Calu3 (cell line): ENCODE measurements around the gene BPIFB2. TPM values are rescaled to one million over a fixed set of nuclear protein-coding genes. Genes with fewer than 3 reads are reported as not detected.

Source experiments
- BruUV-seq: library from RNA; stranded (reverse); fragments of 400-500 nt; replicated peaks from 2 replicates; lab custom pipeline; 2021; lab: Mats Ljungman, UMichigan
- CTCF ChIA-PET: fragments of 300-600 bp; sonication (Branson Sonifier 250); formaldehyde crosslinking; loops from one replicate; lab custom pipeline; 2022; ENCODE audit warnings: antibody characterized with exemption; lab: Charles Lee
- DNase-seq: peaks from one replicate; pipeline ENCODE4 v3.0.0; 2022
- H3K27ac Mint-ChIP-seq: one replicate; pipeline ENCODE4 v1.8.0; 2022; ENCODE audit warnings: mixed read lengths; ENCODE audit not compliant: unreplicated experiment
- H3K27me3 Mint-ChIP-seq: one replicate; pipeline ENCODE4 v1.8.0; 2022; ENCODE audit warnings: mixed read lengths; ENCODE audit not compliant: unreplicated experiment
- H3K36me3 Mint-ChIP-seq: one replicate; pipeline ENCODE4 v1.8.0; 2022; ENCODE audit warnings: mild to moderate bottlenecking, moderate library complexity, mixed read lengths; ENCODE audit not compliant: insufficient read depth, unreplicated experiment
- H3K4me1 Mint-ChIP-seq: one replicate; pipeline ENCODE4 v1.8.0; 2022; ENCODE audit warnings: mild to moderate bottlenecking, low read depth, mixed read lengths; ENCODE audit not compliant: unreplicated experiment
- H3K4me3 Mint-ChIP-seq: one replicate; pipeline ENCODE4 v1.8.0; 2022; ENCODE audit warnings: mild to moderate bottlenecking, low read depth, moderate library complexity, mixed read lengths; ENCODE audit not compliant: unreplicated experiment
- H3K9me3 Mint-ChIP-seq: one replicate; pipeline ENCODE4 v1.8.0; 2022; ENCODE audit warnings: low read depth, mixed read lengths; ENCODE audit not compliant: unreplicated experiment
- CTCF ChIP-seq: fragments of 200-600 bp; IDR thresholded peaks from one replicate; pipeline ENCODE4 v1.8.0; 2022; ENCODE audit warnings: antibody characterized with exemption; ENCODE audit not compliant: unreplicated experiment
- intact Hi-C: fragments of 100-400 bp; cut with micrococcal nuclease; formaldehyde crosslinking; loops from one replicate; pipeline ENCODE4 v1.10.0; 2022; ENCODE audit not compliant: unreplicated experiment
- total RNA-seq: library from RNA; stranded (reverse); gene quantifications from 2 replicates; pipeline ENCODE4 v1.2.3, GENCODE V29; 2022

The BPIFB2 gene
- total RNA-seq, 1 experiment from 2014 or later: not detected

- Mint-ChIP-seq H3K27ac (no peak overlapping the region), H3K36me3 (no peaks in the 10 kb centered on the region), H3K27me3 (peaks cover 32% of the 10 kb centered on the region), H3K9me3 (no peaks in the 10 kb centered on the region), H3K4me1 (no peaks in the 10 kb centered on the region), H3K4me3 (no peak overlapping the region)
- DNase-seq: no peak
- intact Hi-C loops: no loop called here
- CTCF ChIA-PET: no interaction called here
- no TSS peak for BruUV-seq
- TF ChIP-seq CTCF: no peak
Observed at GRCh38 chr20:33023439-33024242, 16.1 kb downstream of the BPIFB2 start.

- intact Hi-C loops: no loop called here
- CTCF ChIA-PET: no interaction called here
- no peak for DNase-seq
- H3K9me3 Mint-ChIP-seq: no peaks in the 10 kb centered on the region
- no peak overlapping the region for H3K4me3 Mint-ChIP-seq
- H3K27me3 Mint-ChIP-seq: peaks cover 27% of the 10 kb centered on the region
- H3K36me3 Mint-ChIP-seq: no peaks in the 10 kb centered on the region
- no TSS peak for BruUV-seq
- no peaks in the 10 kb centered on the region for H3K4me1 Mint-ChIP-seq
- H3K27ac Mint-ChIP-seq: no peak overlapping the region
- TF ChIP-seq CTCF: no peak
Observed at GRCh38 chr20:33024243-33024560, 16.7 kb downstream of the BPIFB2 start.

GRCh38 chr20:33024609-33025317 lies 17.3 kb downstream of the BPIFB2 start:
- BruUV-seq: no TSS peak
- no peak for DNase-seq
- Mint-ChIP-seq H3K27me3 (peaks cover 21% of the 10 kb centered on the region), H3K9me3 (no peaks in the 10 kb centered on the region), H3K4me1 (no peaks in the 10 kb centered on the region), H3K27ac (no peak overlapping the region), H3K4me3 (no peak overlapping the region), H3K36me3 (no peaks in the 10 kb centered on the region)
- intact Hi-C loops: no loop called here
- no peak for TF ChIP-seq CTCF
- CTCF ChIA-PET: no interaction called here

- no peaks in the 10 kb centered on the region for H3K36me3 Mint-ChIP-seq
- H3K4me3 Mint-ChIP-seq: no peak overlapping the region
- DNase-seq: no peak
- no TSS peak for BruUV-seq
- H3K9me3 Mint-ChIP-seq: no peaks in the 10 kb centered on the region
- H3K4me1 Mint-ChIP-seq: no peaks in the 10 kb centered on the region
- TF ChIP-seq CTCF: no peak
- H3K27me3 Mint-ChIP-seq: peaks cover 15% of the 10 kb centered on the region
- CTCF ChIA-PET: no interaction called here
- intact Hi-C loops: no loop called here
- no peak overlapping the region for H3K27ac Mint-ChIP-seq
Observed at GRCh38 chr20:33025318-33025876, 17.9 kb downstream of the BPIFB2 start.
